ENCODE measurements around the gene TCEAL3.
"Not testable (repeated sequence)": the region's sequence is repeated elsewhere in the genome, so short reads cannot be mapped to it uniquely, and the experiment has no call there.

The TCEAL3 gene
- 3.8 reads per million, percentile 14 among the genes with 10 or more reads in this experiment for total RNA-seq

GRCh38 chrX:103607364-103608305 is at the start of gene TCEAL3:
Gene TCEAL3 (plus strand): TSS chrX:103607963. CDS start chrX:103609065, 1,102 bp downstream.
- DNase-seq: no peak

GRCh38 chrX:103560256-103560655 is 47.5 kb upstream of the TCEAL3 start:
- no peak for DNase-seq

- no peak for DNase-seq
Observed at GRCh38 chrX:103562801-103563200, 45.0 kb upstream of the TCEAL3 start.

- no peak for DNase-seq
Observed at GRCh38 chrX:103565197-103565596, 42.6 kb upstream of the TCEAL3 start.

GRCh38 chrX:103565752-103566151 is 42.0 kb upstream of the TCEAL3 start:
- DNase-seq: no peak

- DNase-seq: no peak
Observed at GRCh38 chrX:103571121-103571520, 36.6 kb upstream of the TCEAL3 start.

GRCh38 chrX:103571726-103572125 is 36.0 kb upstream of the TCEAL3 start:
- DNase-seq: no peak

GRCh38 chrX:103573202-103573601 is 34.6 kb upstream of the TCEAL3 start:
- DNase-seq: no peak

GRCh38 chrX:103584596-103584995 is 23.2 kb upstream of the TCEAL3 start:
- no peak for DNase-seq

GRCh38 chrX:103585411-103586313 is 22.1 kb upstream of the TCEAL3 start, which contains the start of gene TCEAL4:
Gene TCEAL4 (plus strand): TSS chrX:103585515. CDS start chrX:103586676, 1,161 bp downstream.
- DNase-seq: no peak

GRCh38 chrX:103586314-103586646 is 21.5 kb upstream of the TCEAL3 start:
- no peak for DNase-seq

GRCh38 chrX:103586659-103587058 is 21.1 kb upstream of the TCEAL3 start:
- no peak for DNase-seq

GRCh38 chrX:103592295-103592694 is 15.5 kb upstream of the TCEAL3 start:
- not testable (repeated sequence) for DNase-seq

GRCh38 chrX:103595202-103595601 is 12.6 kb upstream of the TCEAL3 start:
- not testable (repeated sequence) for DNase-seq

GRCh38 chrX:103608306-103608963 is 672 bp downstream of the TCEAL3 start:
- DNase-seq: no peak

GRCh38 chrX:103610282-103610681 is 2.5 kb downstream of the TCEAL3 start:
- no peak for DNase-seq

GRCh38 chrX:103613362-103613890 is 5.7 kb downstream of the TCEAL3 start:
- no peak for DNase-seq

GRCh38 chrX:103614999-103615398 is 7.2 kb downstream of the TCEAL3 start:
- DNase-seq: no peak

- no peak for DNase-seq
Observed at GRCh38 chrX:103615781-103616371, 8.1 kb downstream of the TCEAL3 start.

GRCh38 chrX:103616676-103617186 is 9.0 kb downstream of the TCEAL3 start:
- DNase-seq: no peak

- DNase-seq: no peak
Observed at GRCh38 chrX:103624111-103624510, 16.3 kb downstream of the TCEAL3 start.

- no peak for DNase-seq
Observed at GRCh38 chrX:103626855-103627254, 19.1 kb downstream of the TCEAL3 start.

Measured in effector CD4-positive, alpha-beta T cell (primary cell).